A673 (cell line): ENCODE measurements around the gene EWSR1.

Experiments used
- CTCF ChIP-seq: fragments of 300-800, 200-600 bp; sonication (generic); conservative IDR thresholded peaks from 2 replicates; pipeline ENCODE4 v1.5.1; 2017; ENCODE audit warnings: low read depth, mild to moderate bottlenecking, antibody characterized with exemption, low read length, moderate library complexity, mixed read lengths
- EZH2 ChIP-seq: fragments of 200-600 bp; sonication (generic); IDR thresholded peaks from 2 replicates; pipeline ENCODE4 v1.6.1; 2017; ENCODE audit warnings: borderline replicate concordance, low read depth, mild to moderate bottlenecking, mixed read lengths, antibody characterized with exemption, low read length; ENCODE audit not compliant: poor library complexity, severe bottlenecking

GRCh38 chr22:29251265-29251664 is 16.8 kb upstream of the EWSR1 start:
- no peak for TF ChIP-seq CTCF
- no peak for TF ChIP-seq EZH2
